ENCODE results near the gene EXD3.

EXD3 gene

DNA sequence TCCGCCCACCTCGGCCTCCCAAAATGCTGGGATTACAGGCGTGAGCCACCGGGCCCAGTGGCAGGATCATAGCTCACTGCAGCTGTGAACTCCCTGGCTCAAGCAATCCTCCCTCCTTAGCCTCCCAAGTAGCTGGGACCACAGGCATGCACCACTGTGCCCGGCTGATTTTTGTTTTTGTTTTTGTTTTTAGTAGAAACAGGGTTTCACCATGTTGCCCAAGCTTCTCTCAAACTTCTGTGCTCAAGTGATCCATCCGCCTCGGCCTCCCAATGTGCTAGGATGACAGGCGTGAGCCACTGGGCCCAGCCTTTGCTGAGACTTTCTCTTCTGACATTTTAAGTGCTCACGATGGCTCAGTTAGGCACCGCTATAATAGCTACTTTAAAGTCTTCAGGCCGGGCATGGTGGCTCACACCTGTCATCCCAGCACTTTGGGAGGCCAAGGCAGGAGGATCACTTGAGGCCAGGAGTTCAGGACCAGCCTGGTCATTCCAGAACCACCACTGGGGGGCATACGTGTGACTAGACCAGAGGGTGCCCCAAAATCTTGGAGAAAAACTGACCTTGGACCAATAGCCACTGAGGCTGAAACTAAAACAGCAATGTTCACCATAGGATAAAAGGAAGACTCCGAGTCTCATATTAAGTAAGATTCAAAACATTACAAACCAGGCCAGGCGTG, 21.3 kb upstream of the EXD3 start:
- Histone ChIP-seq H3K4me3 (ENCODE audit: extremely low read depth, insufficient read depth, low read length, poor library complexity, severe bottlenecking) (no peak overlapping the region), H3K9me3 (ENCODE audit: control insufficient read depth, low read length) (no peaks in the 10 kb centered on the region), H3K36me3 (ENCODE audit: control insufficient read depth, insufficient read depth, low read length) (peaks cover 4% of the 10 kb centered on the region), H3K4me1 (ENCODE audit: control insufficient read depth, insufficient read depth, low read length, poor library complexity, severe bottlenecking) (no peaks in the 10 kb centered on the region), H3K27ac (ENCODE audit: low read depth, low read length, severe bottlenecking) (no peak overlapping the region)
- WGBS, 2 experiments (ENCODE audit: insufficient coverage in 2 of 2): 79 to 91% methylated on average over 13 to 14 of the region's 14 CpGs

DNA sequence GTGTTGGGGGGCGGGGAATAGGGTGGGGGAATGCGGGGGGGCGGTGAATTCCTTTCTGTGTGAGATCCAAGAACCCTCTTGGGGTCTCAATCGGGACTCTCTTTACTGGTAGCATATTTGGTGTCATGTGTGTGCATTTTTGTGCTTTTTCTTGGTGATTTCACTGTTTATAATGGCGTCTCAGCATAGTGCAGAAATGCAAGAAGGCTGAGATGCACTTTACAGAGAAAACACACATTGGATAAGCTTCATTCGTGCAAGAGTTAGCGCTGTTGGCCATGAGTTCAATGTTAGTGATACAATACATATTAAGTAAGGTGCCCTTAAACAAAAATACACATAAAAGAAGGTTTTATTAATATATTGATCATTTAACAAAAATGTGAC, 19.0 kb upstream of the EXD3 start:
- Histone ChIP-seq H3K4me1 (ENCODE audit: control insufficient read depth, insufficient read depth, low read length, poor library complexity, severe bottlenecking) (no peaks in the 10 kb centered on the region), H3K9me3 (ENCODE audit: control insufficient read depth, low read length) (no peaks in the 10 kb centered on the region), H3K4me3 (ENCODE audit: extremely low read depth, insufficient read depth, low read length, poor library complexity, severe bottlenecking) (no peak overlapping the region), H3K27ac (ENCODE audit: low read depth, low read length, severe bottlenecking) (no peak overlapping the region), H3K36me3 (ENCODE audit: control insufficient read depth, insufficient read depth, low read length) (no peaks in the 10 kb centered on the region)
- WGBS, 2 experiments (ENCODE audit: insufficient coverage in 2 of 2): 2 to 11% methylated on average over 3 of the region's 7 CpGs

DNA sequence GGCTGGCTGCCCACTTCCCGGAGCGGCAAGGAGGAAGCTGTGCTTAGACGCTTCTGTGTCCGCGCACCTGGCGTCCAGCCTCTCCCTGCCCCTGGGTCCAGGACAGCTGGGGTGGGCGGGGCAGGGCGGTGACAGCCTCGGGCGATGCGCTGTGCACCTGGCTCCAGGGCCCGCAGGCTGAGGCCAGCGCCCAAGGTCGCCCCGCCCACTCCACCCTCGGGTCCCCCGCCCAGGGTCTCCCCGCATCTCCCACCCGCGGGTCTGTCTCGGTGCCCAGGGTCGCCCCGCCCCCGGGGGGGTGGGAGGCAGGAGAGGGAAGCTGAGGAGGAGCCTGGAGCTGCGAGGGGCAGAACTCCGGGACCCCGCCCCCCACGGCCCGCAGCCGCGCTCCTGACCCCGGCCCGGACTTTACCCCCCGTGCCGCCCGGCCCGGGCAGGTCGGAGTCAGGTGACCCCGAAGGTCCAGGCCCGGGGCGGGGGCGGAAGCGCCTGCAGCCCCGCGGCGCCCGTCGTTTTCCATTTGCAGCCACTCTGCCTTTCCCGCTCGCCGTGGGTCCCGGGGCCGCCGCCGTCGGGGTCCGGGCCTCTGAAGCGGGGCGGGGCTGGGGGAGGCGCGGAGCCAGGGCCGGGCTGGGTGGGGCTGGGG, 18.4 kb upstream of the EXD3 start, which contains the start of gene ENTPD8:
Gene ENTPD8 (minus strand): TSS at position 69 of the 646 bp plus-strand sequence. CDS start 3,072 bp downstream, outside the sequence.
- Histone ChIP-seq H3K36me3 (ENCODE audit: control insufficient read depth, insufficient read depth, low read length) (no peaks in the 10 kb centered on the region), H3K27ac (ENCODE audit: low read depth, low read length, severe bottlenecking) (no peak within 1 kb of the TSS), H3K4me1 (ENCODE audit: control insufficient read depth, insufficient read depth, low read length, poor library complexity, severe bottlenecking) (no peaks in the 10 kb centered on the region), H3K9me3 (ENCODE audit: control insufficient read depth, low read length) (no peaks in the 10 kb centered on the region), H3K4me3 (ENCODE audit: extremely low read depth, insufficient read depth, low read length, poor library complexity, severe bottlenecking) (peak within 1 kb of the TSS; percentile 36)
- 0 to 1% methylated on average over 30 to 31 of the region's 62 CpGs for WGBS, 2 experiments (ENCODE audit: insufficient coverage in 2 of 2)

DNA sequence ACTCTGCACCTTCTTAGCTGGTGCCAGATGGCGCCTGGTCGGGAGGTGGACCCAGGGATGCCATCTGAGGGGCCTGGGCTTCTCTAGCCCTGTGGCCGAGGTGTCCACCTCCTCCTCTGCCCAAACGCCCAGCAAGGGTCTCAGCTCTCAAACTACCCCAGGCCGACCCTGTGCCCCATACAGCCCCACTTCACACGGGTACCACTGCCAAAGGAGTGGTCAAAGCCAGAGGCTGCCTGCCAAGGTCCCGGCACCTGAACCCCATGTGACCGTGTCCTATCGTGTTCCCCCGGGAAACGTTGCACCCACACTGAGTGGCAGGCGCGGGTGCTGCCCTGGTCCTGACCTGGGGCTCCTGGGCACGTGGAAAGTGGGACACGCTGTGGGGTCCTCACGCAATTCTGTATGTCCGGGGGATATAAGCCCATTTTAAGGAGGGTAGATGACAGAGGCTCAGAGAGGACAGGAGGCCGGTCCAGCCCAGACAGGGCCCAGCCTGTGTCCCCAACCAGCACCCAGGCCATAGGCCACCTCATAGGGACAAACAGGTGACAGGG, 16.3 kb upstream of the EXD3 start:
- 87 to 88% methylated on average over 14 to 17 of the region's 18 CpGs for WGBS, 2 experiments (ENCODE audit: insufficient coverage in 2 of 2)
- no peaks in the 10 kb centered on the region for H3K4me1 ChIP-seq (ENCODE audit: control insufficient read depth, insufficient read depth, low read length, poor library complexity, severe bottlenecking)
- H3K4me3 ChIP-seq (ENCODE audit: extremely low read depth, insufficient read depth, low read length, poor library complexity, severe bottlenecking): no peak overlapping the region
- no peaks in the 10 kb centered on the region for H3K36me3 ChIP-seq (ENCODE audit: control insufficient read depth, insufficient read depth, low read length)
- H3K27ac ChIP-seq (ENCODE audit: low read depth, low read length, severe bottlenecking): no peak overlapping the region
- no peaks in the 10 kb centered on the region for H3K9me3 ChIP-seq (ENCODE audit: control insufficient read depth, low read length)

DNA sequence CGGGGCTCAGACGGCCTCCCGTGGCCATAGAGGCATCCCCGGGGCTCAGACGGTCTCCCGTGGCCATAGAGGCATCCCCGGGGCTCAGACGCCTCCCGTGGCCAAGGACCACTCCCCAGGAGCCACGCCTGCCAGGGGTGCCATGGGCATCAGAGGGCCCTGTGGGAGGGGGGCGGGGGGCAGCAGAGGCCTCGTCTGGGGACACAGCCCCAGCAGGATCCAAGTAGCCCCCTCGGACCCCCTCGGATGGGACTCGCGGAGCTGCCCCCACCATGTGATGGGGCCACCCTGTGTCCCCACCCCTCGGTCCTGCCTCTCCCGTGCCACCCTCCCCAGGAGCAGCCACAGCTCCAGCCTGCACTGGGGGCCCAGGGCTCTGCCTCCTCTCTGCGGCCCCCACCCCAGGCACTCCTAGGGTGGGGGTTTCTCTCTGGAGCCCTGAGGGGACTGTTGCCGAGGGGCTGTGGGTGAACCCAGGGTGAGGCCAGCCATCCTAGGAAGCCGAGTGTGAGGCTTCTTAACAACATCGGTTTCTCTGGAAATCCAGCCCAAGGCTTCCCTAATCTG, 15.7 kb upstream of the EXD3 start:
- WGBS, 2 experiments (ENCODE audit: insufficient coverage in 2 of 2): 94 to 96% methylated on average over 14 to 17 of the region's 22 CpGs
- H3K27ac ChIP-seq (ENCODE audit: low read depth, low read length, severe bottlenecking): no peak overlapping the region
- no peaks in the 10 kb centered on the region for H3K36me3 ChIP-seq (ENCODE audit: control insufficient read depth, insufficient read depth, low read length)
- H3K4me3 ChIP-seq (ENCODE audit: extremely low read depth, insufficient read depth, low read length, poor library complexity, severe bottlenecking): no peak overlapping the region
- H3K4me1 ChIP-seq (ENCODE audit: control insufficient read depth, insufficient read depth, low read length, poor library complexity, severe bottlenecking): no peaks in the 10 kb centered on the region
- no peaks in the 10 kb centered on the region for H3K9me3 ChIP-seq (ENCODE audit: control insufficient read depth, low read length)

DNA sequence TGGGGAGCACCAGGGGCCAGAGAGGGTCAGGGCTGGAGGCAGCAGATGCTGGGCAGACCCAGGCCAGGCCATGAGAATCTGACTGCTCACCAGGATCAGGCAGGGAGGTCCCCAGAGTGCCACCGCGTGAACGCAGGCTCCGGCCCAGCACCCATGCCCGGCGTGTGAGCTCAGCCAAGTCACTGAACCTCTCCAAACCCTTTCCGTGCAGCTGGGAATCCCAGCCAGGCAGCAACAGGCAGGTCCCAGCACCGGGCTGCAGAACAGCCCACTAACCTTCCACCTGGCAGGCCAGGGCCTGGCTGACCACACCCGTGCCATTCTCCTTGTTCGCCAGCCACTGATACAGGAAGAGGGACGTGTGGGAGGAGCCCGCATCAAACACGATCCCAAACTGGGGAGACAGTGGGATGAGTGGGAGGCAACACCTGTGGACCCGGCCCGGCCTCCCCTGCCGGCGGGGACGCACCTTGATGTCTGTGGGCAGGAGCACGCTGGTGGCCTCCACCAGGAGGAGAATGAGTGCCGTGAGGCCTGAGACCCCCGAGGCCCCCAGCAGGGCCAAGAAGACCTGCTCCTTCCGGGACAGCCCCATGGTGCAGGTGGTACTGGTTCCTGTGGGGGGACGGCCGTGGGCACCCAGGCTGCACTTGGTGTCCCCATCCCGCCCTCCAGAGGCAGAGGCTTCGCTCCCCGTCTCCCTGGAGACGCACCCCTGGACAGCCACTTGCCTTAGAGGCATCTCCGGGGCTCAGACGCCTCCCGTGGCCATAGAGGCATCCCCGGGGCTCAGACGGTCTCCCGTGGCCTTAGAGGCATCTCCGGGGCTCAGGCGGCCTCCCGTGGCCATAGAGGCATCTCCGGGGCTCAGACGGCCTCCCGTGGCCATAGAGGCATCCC, 15.0 kb upstream of the EXD3 start:
- H3K27ac ChIP-seq (ENCODE audit: low read depth, low read length, severe bottlenecking): no peak overlapping the region
- H3K4me3 ChIP-seq (ENCODE audit: extremely low read depth, insufficient read depth, low read length, poor library complexity, severe bottlenecking): no peak overlapping the region
- no peaks in the 10 kb centered on the region for H3K36me3 ChIP-seq (ENCODE audit: control insufficient read depth, insufficient read depth, low read length)
- H3K4me1 ChIP-seq (ENCODE audit: control insufficient read depth, insufficient read depth, low read length, poor library complexity, severe bottlenecking): no peaks in the 10 kb centered on the region
- no peaks in the 10 kb centered on the region for H3K9me3 ChIP-seq (ENCODE audit: control insufficient read depth, low read length)
- WGBS, 2 experiments (ENCODE audit: insufficient coverage in 2 of 2): 94 to 95% methylated on average over 24 to 38 of the region's 40 CpGs

DNA sequence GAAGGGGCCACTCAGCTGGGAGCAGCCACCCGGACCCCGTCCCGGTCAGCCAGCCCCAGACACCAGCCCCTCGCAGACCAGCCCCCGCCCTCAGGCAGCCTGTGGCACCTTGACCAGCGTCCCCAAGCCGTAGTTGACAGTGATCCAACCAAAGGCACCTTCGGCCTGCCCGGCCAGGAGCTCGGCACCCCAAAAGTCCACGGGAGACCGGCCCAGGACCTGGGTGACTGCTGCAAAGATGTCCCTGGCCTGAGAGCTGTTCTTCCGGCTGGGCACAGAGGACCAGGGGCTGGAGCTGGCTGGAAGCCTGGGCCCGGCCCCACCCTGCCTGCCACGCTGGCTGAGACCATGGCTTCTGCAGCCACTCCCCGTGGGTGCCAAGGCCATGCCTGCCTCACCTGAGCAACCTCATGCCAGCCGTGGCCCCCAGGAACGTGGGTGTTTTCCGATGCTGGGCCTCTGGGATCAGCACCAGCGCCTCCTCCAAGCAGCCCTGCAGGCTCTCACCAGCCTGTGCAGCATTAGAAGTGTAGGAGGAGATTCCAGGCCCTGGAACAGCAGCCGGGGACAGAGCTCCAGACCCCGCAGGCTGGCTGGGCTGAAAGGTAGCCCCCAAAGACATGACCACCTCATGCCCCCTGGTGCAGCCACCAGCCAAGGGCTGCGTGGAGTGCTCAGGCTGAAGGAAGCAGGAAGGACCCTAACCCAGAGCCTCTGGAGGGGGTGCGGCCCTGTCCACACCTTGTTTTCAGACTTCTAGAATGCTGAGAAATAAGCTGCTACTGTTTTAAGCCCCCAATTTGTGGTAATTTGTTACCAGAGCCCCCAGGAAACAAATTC, 14.0 kb upstream of the EXD3 start:
- Histone ChIP-seq H3K4me1 (ENCODE audit: control insufficient read depth, insufficient read depth, low read length, poor library complexity, severe bottlenecking) (no peaks in the 10 kb centered on the region), H3K9me3 (ENCODE audit: control insufficient read depth, low read length) (no peaks in the 10 kb centered on the region), H3K36me3 (ENCODE audit: control insufficient read depth, insufficient read depth, low read length) (no peaks in the 10 kb centered on the region), H3K4me3 (ENCODE audit: extremely low read depth, insufficient read depth, low read length, poor library complexity, severe bottlenecking) (no peak overlapping the region), H3K27ac (ENCODE audit: low read depth, low read length, severe bottlenecking) (no peak overlapping the region)
- 93 to 96% methylated on average over 23 to 24 of the region's 24 CpGs for WGBS, 2 experiments (ENCODE audit: insufficient coverage in 2 of 2)

DNA sequence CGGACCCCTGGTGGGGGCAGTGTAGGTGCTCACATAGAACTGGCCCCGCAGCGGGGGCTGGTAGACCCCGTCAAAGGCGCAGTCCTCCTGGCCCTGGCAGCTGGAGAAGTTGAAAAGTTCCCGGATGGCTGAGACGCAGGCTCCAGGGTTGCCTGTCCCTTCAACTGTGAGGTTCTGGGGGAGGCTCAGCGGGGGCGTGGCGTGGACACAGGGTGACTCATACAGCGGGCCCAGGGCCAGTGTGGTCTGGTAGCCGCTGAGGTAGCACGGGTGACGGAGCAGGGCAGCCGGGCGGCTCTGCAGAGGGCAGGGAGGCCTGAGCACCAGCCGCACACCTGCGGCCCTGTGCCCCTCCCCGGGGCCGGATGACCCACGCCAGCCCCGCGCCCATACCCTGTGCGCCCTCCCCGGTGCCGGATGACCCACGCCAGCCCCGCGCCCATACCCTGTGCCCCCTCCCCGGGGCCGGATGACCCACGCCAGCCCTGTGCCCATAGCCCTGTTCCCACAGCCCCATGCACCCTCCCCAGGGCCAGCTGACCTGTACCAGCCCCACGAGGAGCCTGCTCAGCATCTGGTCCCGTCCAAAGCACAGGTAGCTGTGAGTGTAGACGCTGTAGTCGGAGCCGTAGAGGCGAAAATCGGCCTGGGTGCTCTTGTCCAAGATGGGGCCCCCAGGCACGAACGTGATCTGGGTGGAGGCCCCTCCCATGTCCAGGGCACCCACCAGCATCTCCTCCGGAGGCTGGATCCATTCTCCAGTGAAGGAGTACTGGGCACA, 13.2 kb upstream of the EXD3 start:
- H3K9me3 ChIP-seq (ENCODE audit: control insufficient read depth, low read length): no peaks in the 10 kb centered on the region
- no peak overlapping the region for H3K27ac ChIP-seq (ENCODE audit: low read depth, low read length, severe bottlenecking)
- H3K4me1 ChIP-seq (ENCODE audit: control insufficient read depth, insufficient read depth, low read length, poor library complexity, severe bottlenecking): no peaks in the 10 kb centered on the region
- no peaks in the 10 kb centered on the region for H3K36me3 ChIP-seq (ENCODE audit: control insufficient read depth, insufficient read depth, low read length)
- WGBS, 2 experiments (ENCODE audit: insufficient coverage in 2 of 2): 89 to 94% methylated on average over 26 to 40 of the region's 42 CpGs
- no peak overlapping the region for H3K4me3 ChIP-seq (ENCODE audit: extremely low read depth, insufficient read depth, low read length, poor library complexity, severe bottlenecking)

DNA sequence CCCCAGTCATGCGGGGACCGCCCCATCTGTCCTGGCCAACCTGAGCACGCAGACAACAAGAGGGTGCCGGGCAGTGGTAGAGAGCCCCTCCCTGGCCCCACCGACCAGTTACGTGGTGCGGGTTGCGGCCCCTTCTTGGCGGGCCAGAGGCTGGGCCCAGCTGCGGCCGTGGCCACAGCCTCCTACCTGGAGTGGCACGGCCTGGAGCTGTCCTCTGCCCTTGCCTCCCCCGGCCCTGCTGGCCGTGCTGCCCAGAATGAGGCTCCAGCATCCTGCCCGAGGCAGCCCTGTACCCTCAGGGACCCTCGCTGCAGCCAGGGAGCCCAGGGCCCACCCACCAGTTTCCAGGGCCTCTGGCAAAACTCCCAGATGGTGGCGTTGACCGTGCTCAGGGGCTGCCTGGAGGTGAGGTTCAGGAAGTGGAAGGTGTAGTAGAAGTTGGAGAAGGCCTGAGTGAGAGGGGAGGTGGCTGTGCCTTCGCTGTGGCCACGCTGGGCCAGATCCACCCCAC, 12.5 kb upstream of the EXD3 start:
- Histone ChIP-seq H3K9me3 (ENCODE audit: control insufficient read depth, low read length) (no peaks in the 10 kb centered on the region), H3K4me3 (ENCODE audit: extremely low read depth, insufficient read depth, low read length, poor library complexity, severe bottlenecking) (no peak overlapping the region), H3K4me1 (ENCODE audit: control insufficient read depth, insufficient read depth, low read length, poor library complexity, severe bottlenecking) (no peaks in the 10 kb centered on the region), H3K27ac (ENCODE audit: low read depth, low read length, severe bottlenecking) (no peak overlapping the region), H3K36me3 (ENCODE audit: control insufficient read depth, insufficient read depth, low read length) (no peaks in the 10 kb centered on the region)
- WGBS, 2 experiments (ENCODE audit: insufficient coverage in 2 of 2): 92 to 93% methylated on average over 16 to 18 of the region's 20 CpGs

Data from mesodermal cell (in vitro differentiated cells).